SK-N-SH (cell line): ENCODE data around the gene CCR9. TPM values are rescaled to one million over a fixed set of nuclear protein-coding genes. Genes with fewer than 3 reads are reported as not detected.

ENCODE experiments used
- CTCF ChIA-PET: fragments of 300-600, 350-600 bp; formaldehyde crosslinking; extraction: SDS; loops from one replicate; lab custom pipeline; 2021; lab: Yijun Ruan, JAX
- POLR2A ChIA-PET: fragments of 350-600 bp; sonication (Branson Sonifier 250); formaldehyde crosslinking; extraction: SDS; loops from one replicate; lab custom pipeline; 2020; ENCODE audit warnings: antibody characterized with exemption, inconsistent platforms; lab: Yijun Ruan, JAX
- DNase-seq: peaks from one replicate; pipeline ENCODE4 v3.0.0; 2012
- H2AFZ ChIP-seq: fragments of 200-600 bp; sonication (generic); 2 replicates; pipeline ENCODE4 v1.8.1; 2016; ENCODE audit warnings: antibody characterized with exemption, mild to moderate bottlenecking, low read depth
- H3F3A ChIP-seq: fragments of 200-600 bp; sonication (generic); replicated peaks from 2 replicates; pipeline ENCODE3; 2016; ENCODE audit warnings: antibody characterized with exemption, mild to moderate bottlenecking; ENCODE audit not compliant: insufficient read depth
- H3K27ac ChIP-seq, 2 experiments: fragments of 200-500 bp in 1 of 2; fragments of 200-600 bp in 1 of 2; sonication (Bioruptor generic) in 1 of 2; sonication (generic), shearing (Covaris generic) in 1 of 2; 2 replicates each; pipeline versions ENCODE4 v1.5.1 to v1.6.1; 2014 to 2016; ENCODE audit warnings: low read depth in 2 of 2, inconsistent platforms in 1 of 2, low read length in 1 of 2, mild to moderate bottlenecking in 1 of 2, mixed read lengths in 1 of 2
- H3K27me3 ChIP-seq: fragments of 200-600 bp; sonication (generic), shearing (Covaris generic); 2 replicates; pipeline ENCODE4 v1.6.1; 2016; ENCODE audit warnings: mixed run types; ENCODE audit not compliant: insufficient read depth
- H3K36me3 ChIP-seq, 2 experiments: fragments of 200-500 bp in 1 of 2; fragments of 200-600 bp in 1 of 2; sonication (Bioruptor generic) in 1 of 2; sonication (generic) in 1 of 2; replicated peaks in 1 of 2; 2 replicates each; pipeline versions ENCODE3 to v1.5.1; 2014 to 2016; ENCODE audit warnings: low read length in 1 of 2, mild to moderate bottlenecking in 1 of 2; ENCODE audit not compliant: insufficient read depth in 2 of 2, control insufficient read depth in 1 of 2
- H3K4me1 ChIP-seq, 2 experiments: fragments of 200-500 bp in 1 of 2; fragments of 200-600 bp in 1 of 2; sonication (Bioruptor generic) in 1 of 2; sonication (generic), shearing (Covaris generic) in 1 of 2; 2 replicates each; pipeline versions ENCODE4 v1.5.1 to v1.6.1; 2014 to 2016; ENCODE audit warnings: low read depth in 1 of 2, low read length in 1 of 2, mixed run types in 1 of 2; ENCODE audit not compliant: insufficient read depth in 2 of 2, control insufficient read depth in 1 of 2
- H3K4me2 ChIP-seq: fragments of 200-600 bp; sonication (generic), shearing (Covaris generic); 2 replicates; pipeline ENCODE4 v1.6.1; 2017; ENCODE audit warnings: mixed run types
- H3K4me3 ChIP-seq, 2 experiments: fragments of 200-500 bp in 1 of 2; fragments of 200-600 bp in 1 of 2; sonication (Bioruptor generic) in 1 of 2; sonication (generic), shearing (Covaris generic) in 1 of 2; 2 replicates each; pipeline versions ENCODE4 v1.5.1 to v1.8.1; 2014 to 2016; ENCODE audit warnings: low read depth in 2 of 2, inconsistent platforms in 1 of 2, low read length in 1 of 2, mild to moderate bottlenecking in 1 of 2, mixed read lengths in 1 of 2, moderate library complexity in 1 of 2
- H3K79me2 ChIP-seq: fragments of 200-600 bp; sonication (generic); 2 replicates; pipeline ENCODE4 v1.8.1; 2017; ENCODE audit warnings: mild to moderate bottlenecking; ENCODE audit not compliant: insufficient read depth
- H3K9ac ChIP-seq: fragments of 200-600 bp; sonication (generic); 2 replicates; pipeline ENCODE4 v1.6.1; 2017; ENCODE audit warnings: mixed run types
- H3K9me2 ChIP-seq: fragments of 200-600 bp; sonication (generic); 2 replicates; pipeline ENCODE4 v1.6.1; 2017; ENCODE audit warnings: mixed run types
- H3K9me3 ChIP-seq: fragments of 200-600 bp; sonication (generic); 2 replicates; pipeline ENCODE4 v1.6.1; 2017; ENCODE audit warnings: mixed run types, mild to moderate bottlenecking, moderate library complexity
- H4K20me1 ChIP-seq: fragments of 200-600 bp; sonication (generic); 2 replicates; pipeline ENCODE4 v1.6.1; 2017; ENCODE audit warnings: mild to moderate bottlenecking, mixed run types; ENCODE audit not compliant: insufficient read depth
- ELF1 ChIP-seq: IDR thresholded peaks from 2 replicates; pipeline ENCODE4 v1.4.0; 2012
- FOXJ3 ChIP-seq: sonication (generic); formaldehyde crosslinking; IDR thresholded peaks from 2 replicates; pipeline ENCODE4 v1.5.1; 2020; ENCODE audit warnings: mild to moderate bottlenecking, missing genetic modification reagents
- GABPA ChIP-seq: IDR thresholded peaks from 2 replicates; pipeline ENCODE4 v1.4.0; 2012; ENCODE audit warnings: low read depth, mild to moderate bottlenecking
- GATA2 ChIP-seq: sonication (generic); formaldehyde crosslinking; IDR thresholded peaks from 2 replicates; pipeline ENCODE4 v1.5.0; 2020; ENCODE audit warnings: mild to moderate bottlenecking, missing genetic modification reagents
- NRF1 ChIP-seq: IDR thresholded peaks from 2 replicates; pipeline ENCODE4 v1.6.1; 2012; ENCODE audit warnings: low read depth, mild to moderate bottlenecking, low read length
- POLR2AphosphoS5 ChIP-seq: IDR thresholded peaks from 2 replicates; pipeline ENCODE4 v1.6.1; 2012; ENCODE audit warnings: low read depth, low read length
- RAD21 ChIP-seq: IDR thresholded peaks from 2 replicates; pipeline ENCODE4 v1.6.1; 2012; ENCODE audit warnings: mild to moderate bottlenecking, low read length
- RXRA ChIP-seq: IDR thresholded peaks from 2 replicates; pipeline ENCODE4 v1.4.0; 2012; ENCODE audit warnings: low read depth, mild to moderate bottlenecking, borderline replicate concordance
- SMC3 ChIP-seq: IDR thresholded peaks from 2 replicates; pipeline ENCODE4 v1.6.1; 2012; ENCODE audit warnings: low read depth, low read length, improper control_type of control experiment
- WGBS: methylation state at CpG from one replicate; pipeline ENCODE4 v1.1.6; 2017; ENCODE audit warnings: low lambda C conversion rate; 5-methylcytosine and 5-hydroxymethylcytosine counted together
- polyA plus RNA-seq, 3 experiments: library from polyadenylated mRNA; depleted of rRNA; stranded (reverse); fragments of >200 nt; gene quantifications; 2 replicates each; pipeline ENCODE4 v1.2.3, GENCODE V29; 2012
- TF ChIP-seq, protein P1 (sequence below): IDR thresholded peaks from 2 replicates; pipeline ENCODE4 v1.6.1; 2012; ENCODE audit warnings: mild to moderate bottlenecking, low read depth, low read length, moderate library complexity
- TF ChIP-seq, protein P2 (sequence below): fragments of 200-600 bp; sonication (generic); IDR thresholded peaks from 2 replicates; pipeline ENCODE4 v1.6.1; 2017; ENCODE audit warnings: antibody characterized with exemption, mild to moderate bottlenecking, moderate library complexity
- TF ChIP-seq, protein P3 (sequence below): IDR thresholded peaks from 2 replicates; pipeline ENCODE4 v1.4.0; 2012; ENCODE audit warnings: low read depth, borderline replicate concordance

The CCR9 gene
- polyA plus RNA-seq, 1 of the 3 experiments (the other 2 are of a cell fraction): not detected

DNA sequence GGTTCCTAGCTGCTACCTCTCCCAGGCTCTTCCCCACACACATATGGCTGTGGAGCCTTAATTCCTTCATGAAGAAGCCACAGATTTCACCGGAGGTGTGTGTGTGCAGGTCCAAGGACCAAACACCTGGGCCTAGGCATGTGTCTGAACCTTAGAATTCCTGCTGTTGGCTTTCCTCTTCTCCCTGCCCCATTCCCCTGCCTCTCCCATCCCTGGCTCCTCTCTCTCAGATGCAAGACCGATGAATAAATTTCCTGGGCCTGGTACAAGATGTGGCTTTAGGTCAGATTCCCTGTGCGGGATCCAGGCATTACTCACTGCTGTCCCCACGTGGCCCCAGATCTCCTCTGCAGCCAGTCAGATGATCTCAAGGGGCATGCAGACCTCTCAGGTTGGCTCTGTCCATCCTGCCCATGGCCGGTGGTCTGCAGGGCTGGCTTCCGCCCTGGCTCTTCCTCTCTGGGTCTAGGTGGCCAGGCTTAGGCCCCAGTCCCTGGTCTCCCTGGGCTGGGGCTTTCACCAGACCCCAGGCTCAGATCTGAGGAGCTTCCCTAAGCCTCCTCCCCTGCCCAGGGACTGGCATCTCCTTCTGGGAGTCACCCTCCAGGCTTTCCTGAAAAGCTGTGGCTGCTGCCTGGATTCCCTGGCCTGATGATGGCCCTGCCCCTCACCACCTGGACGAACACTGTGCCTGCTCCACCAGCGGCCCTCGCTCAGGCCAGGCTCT is 20.5 kb downstream of the CCR9 start:
- POLR2A ChIA-PET: no interaction called here
- Histone ChIP-seq H3K4me1 (peaks cover 0 to 3% of the 10 kb centered on the region in 2 experiments; a peak in 1 of 4 replicates), H3K36me3 (no peaks in the 10 kb centered on the region), H3K79me2 (no peaks in the 10 kb centered on the region), H3K27ac (no peak overlapping the region), H2AFZ (no peak overlapping the region), H3F3A (no peaks in the 10 kb centered on the region), H3K27me3 (no peaks in the 10 kb centered on the region; the same call in 1 of the 2 replicates)
- peak; percentile 42 for DNase-seq
- 58% methylated on average over 7 of the region's 9 CpGs for WGBS
- TF ChIP-seq, protein P1, sequence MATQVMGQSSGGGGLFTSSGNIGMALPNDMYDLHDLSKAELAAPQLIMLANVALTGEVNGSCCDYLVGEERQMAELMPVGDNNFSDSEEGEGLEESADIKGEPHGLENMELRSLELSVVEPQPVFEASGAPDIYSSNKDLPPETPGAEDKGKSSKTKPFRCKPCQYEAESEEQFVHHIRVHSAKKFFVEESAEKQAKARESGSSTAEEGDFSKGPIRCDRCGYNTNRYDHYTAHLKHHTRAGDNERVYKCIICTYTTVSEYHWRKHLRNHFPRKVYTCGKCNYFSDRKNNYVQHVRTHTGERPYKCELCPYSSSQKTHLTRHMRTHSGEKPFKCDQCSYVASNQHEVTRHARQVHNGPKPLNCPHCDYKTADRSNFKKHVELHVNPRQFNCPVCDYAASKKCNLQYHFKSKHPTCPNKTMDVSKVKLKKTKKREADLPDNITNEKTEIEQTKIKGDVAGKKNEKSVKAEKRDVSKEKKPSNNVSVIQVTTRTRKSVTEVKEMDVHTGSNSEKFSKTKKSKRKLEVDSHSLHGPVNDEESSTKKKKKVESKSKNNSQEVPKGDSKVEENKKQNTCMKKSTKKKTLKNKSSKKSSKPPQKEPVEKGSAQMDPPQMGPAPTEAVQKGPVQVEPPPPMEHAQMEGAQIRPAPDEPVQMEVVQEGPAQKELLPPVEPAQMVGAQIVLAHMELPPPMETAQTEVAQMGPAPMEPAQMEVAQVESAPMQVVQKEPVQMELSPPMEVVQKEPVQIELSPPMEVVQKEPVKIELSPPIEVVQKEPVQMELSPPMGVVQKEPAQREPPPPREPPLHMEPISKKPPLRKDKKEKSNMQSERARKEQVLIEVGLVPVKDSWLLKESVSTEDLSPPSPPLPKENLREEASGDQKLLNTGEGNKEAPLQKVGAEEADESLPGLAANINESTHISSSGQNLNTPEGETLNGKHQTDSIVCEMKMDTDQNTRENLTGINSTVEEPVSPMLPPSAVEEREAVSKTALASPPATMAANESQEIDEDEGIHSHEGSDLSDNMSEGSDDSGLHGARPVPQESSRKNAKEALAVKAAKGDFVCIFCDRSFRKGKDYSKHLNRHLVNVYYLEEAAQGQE: no peak
- peak; percentile 50 for TF ChIP-seq SMC3
- TF ChIP-seq RAD21: peak; percentile 61
- TF ChIP-seq, protein P2, sequence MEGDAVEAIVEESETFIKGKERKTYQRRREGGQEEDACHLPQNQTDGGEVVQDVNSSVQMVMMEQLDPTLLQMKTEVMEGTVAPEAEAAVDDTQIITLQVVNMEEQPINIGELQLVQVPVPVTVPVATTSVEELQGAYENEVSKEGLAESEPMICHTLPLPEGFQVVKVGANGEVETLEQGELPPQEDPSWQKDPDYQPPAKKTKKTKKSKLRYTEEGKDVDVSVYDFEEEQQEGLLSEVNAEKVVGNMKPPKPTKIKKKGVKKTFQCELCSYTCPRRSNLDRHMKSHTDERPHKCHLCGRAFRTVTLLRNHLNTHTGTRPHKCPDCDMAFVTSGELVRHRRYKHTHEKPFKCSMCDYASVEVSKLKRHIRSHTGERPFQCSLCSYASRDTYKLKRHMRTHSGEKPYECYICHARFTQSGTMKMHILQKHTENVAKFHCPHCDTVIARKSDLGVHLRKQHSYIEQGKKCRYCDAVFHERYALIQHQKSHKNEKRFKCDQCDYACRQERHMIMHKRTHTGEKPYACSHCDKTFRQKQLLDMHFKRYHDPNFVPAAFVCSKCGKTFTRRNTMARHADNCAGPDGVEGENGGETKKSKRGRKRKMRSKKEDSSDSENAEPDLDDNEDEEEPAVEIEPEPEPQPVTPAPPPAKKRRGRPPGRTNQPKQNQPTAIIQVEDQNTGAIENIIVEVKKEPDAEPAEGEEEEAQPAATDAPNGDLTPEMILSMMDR: peak; percentile 50
- TF ChIP-seq, all 33 proteins: peak for 3
- Histone ChIP-seq H3K4me2 (no peak overlapping the region), H3K9me2 (no peaks in the 10 kb centered on the region), H3K4me3 (no peak overlapping the region), H4K20me1 (no peaks in the 10 kb centered on the region), H3K9me3 (no peaks in the 10 kb centered on the region), H3K9ac (no peak overlapping the region)
- CTCF ChIA-PET: interaction anchor here (0.9 to 1.5 kb wide), 2 partner anchors 138 to 146 kb away, joined by 3 to 4 read pairs; no protein-coding TSS in a partner anchor

DNA sequence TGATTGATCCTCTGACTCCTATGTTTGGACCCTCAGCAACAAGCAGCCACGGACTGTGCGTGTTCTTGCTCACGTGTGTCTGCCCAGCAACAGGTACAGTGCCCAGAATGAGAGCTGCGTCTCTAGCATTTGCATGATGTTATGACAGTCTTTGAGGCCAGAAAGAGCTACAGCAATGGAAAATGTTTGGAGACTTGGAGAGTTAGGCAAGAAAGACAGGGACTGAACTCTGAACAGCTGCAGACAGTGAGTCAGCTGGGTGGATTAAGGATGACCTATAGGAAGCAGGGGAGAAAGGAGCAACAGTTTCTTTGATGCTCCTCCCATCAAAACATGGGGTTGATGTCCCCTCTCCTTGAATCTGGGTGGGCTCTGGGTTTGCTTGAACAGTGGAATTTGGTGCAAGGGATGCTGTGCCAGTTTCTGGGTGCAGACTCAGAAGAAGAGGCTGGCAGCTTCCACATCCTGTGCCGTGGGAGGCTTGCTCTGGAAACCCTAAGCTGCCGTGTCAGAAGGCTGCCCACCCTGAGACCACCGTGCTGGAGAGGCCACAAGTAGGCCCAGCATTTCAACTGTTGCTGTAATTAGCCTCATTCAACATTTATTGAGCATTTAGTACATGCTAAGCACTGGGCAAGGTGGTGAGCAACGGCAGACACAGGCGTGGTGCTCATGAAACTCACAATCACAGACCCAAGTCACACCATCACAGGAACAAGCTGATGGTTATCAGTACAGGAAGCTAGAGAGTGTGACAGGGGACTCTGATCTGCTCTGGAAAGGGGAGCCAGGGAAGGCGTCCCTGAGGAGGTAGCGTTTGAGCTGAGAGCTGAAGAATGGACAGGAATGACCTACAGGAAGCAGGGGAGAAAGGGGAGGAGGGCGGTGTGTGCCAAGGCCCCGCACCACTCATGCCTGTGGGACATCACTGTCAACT is 21.7 kb downstream of the CCR9 start:
- Histone ChIP-seq H3K9ac (no peak overlapping the region), H3F3A (no peaks in the 10 kb centered on the region), H3K9me2 (no peaks in the 10 kb centered on the region)
- TF ChIP-seq ELF1 (no peak), FOXJ3 (CRISPR knock-in tag) (no peak), GABPA (no peak), RXRA (no peak), GATA2 (no peak), POLR2AphosphoS5 (no peak), NRF1 (no peak)
- TF ChIP-seq, protein P3, sequence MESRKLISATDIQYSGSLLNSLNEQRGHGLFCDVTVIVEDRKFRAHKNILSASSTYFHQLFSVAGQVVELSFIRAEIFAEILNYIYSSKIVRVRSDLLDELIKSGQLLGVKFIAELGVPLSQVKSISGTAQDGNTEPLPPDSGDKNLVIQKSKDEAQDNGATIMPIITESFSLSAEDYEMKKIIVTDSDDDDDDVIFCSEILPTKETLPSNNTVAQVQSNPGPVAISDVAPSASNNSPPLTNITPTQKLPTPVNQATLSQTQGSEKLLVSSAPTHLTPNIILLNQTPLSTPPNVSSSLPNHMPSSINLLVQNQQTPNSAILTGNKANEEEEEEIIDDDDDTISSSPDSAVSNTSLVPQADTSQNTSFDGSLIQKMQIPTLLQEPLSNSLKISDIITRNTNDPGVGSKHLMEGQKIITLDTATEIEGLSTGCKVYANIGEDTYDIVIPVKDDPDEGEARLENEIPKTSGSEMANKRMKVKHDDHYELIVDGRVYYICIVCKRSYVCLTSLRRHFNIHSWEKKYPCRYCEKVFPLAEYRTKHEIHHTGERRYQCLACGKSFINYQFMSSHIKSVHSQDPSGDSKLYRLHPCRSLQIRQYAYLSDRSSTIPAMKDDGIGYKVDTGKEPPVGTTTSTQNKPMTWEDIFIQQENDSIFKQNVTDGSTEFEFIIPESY: no peak
- TF ChIP-seq, all 33 proteins: peak for 0
- H3K27ac ChIP-seq: no peak overlapping the region
- H3K9me3 ChIP-seq: no peaks in the 10 kb centered on the region
- no peaks in the 10 kb centered on the region for H3K36me3 ChIP-seq
- H4K20me1 ChIP-seq: no peaks in the 10 kb centered on the region
- no peaks in the 10 kb centered on the region for H3K27me3 ChIP-seq
- H2AFZ ChIP-seq: no peak overlapping the region
- WGBS: 71% methylated on average over 12 of the region's 13 CpGs
- H3K4me1 ChIP-seq: peaks cover 0 to 3% of the 10 kb centered on the region in 2 experiments; a peak in 1 of 4 replicates
- no peaks in the 10 kb centered on the region for H3K79me2 ChIP-seq
- DNase-seq: no peak
- ChIA-PET CTCF (interaction anchor here (0.8 to 1.6 kb wide), 5 partner anchors 14 to 171 kb away, joined by 3 to 10 read pairs (median 5); no protein-coding TSS in a partner anchor), POLR2A (no interaction called here)
- no peak overlapping the region for H3K4me2 ChIP-seq
- no peak overlapping the region for H3K4me3 ChIP-seq
